NCI-H510A (cell line): Measurements from ENCODE around the gene PCID2.
A peak's percentile ranks its signal among the peaks of the same experiment; 100 is the strongest.

Experiments used
- DNase-seq: peaks from one replicate; lab custom pipeline; 2025; lab: John Stamatoyannopoulos, UW

PCID2 gene

GRCh38 chr13:113187263-113187669, 21.2 kb downstream of the PCID2 start:
- peak; percentile 47 for DNase-seq

- DNase-seq, result no peak
These were observed 22.2 kb downstream of the PCID2 start for GRCh38 chr13:113186061-113186900.

GRCh38 chr13:113184568-113185440, 23.7 kb downstream of the PCID2 start:
- no peak for DNase-seq

- DNase-seq, result no peak
These were observed 24.9 kb downstream of the PCID2 start for GRCh38 chr13:113183450-113184129.

GRCh38 chr13:113182046-113182445, 26.4 kb downstream of the PCID2 start:
- no peak for DNase-seq

- DNase-seq, result no peak
These were observed 28.9 kb downstream of the PCID2 start for GRCh38 chr13:113179374-113180230.

GRCh38 chr13:113178896-113179167, 29.6 kb downstream of the PCID2 start:
- DNase-seq, result no peak

GRCh38 chr13:113178070-113178895, 30.2 kb downstream of the PCID2 start:
- DNase-seq, result no peak

- no peak for DNase-seq
These were observed 31.6 kb downstream of the PCID2 start for GRCh38 chr13:113176822-113177221.

- no peak for DNase-seq
These were observed 32.2 kb downstream of the PCID2 start for GRCh38 chr13:113176280-113176679.

- DNase-seq, result no peak
These were observed 36.0 kb downstream of the PCID2 start for GRCh38 chr13:113172419-113172926.

- DNase-seq, result no peak
These were observed 37.0 kb downstream of the PCID2 start for GRCh38 chr13:113171250-113172125.

- no peak for DNase-seq
These were observed 38.0 kb downstream of the PCID2 start for GRCh38 chr13:113170511-113170910.

- no peak for DNase-seq
These were observed 38.9 kb downstream of the PCID2 start for GRCh38 chr13:113169277-113170272.

- no peak for DNase-seq
These were observed 40.3 kb downstream of the PCID2 start for GRCh38 chr13:113168211-113168610.

GRCh38 chr13:113167575-113167974, 40.9 kb downstream of the PCID2 start:
- DNase-seq, result no peak

- DNase-seq, result no peak
These were observed 41.3 kb downstream of the PCID2 start for GRCh38 chr13:113167155-113167554.

GRCh38 chr13:113166681-113167080, 41.8 kb downstream of the PCID2 start:
- DNase-seq, result no peak
